ENCODE data around the gene GPR39. TPM values are rescaled to one million over a fixed set of nuclear protein-coding genes. Genes with fewer than 3 reads are reported as not detected.
A peak's percentile ranks its signal among the peaks of the same experiment; 100 is the strongest.

The GPR39 gene
- polyA plus RNA-seq, 1 donor, result 3.3 TPM

- no peak for DNase-seq
Measured at GRCh38 chr2:132642415-132642814, 225.8 kb downstream of the GPR39 start.

DNA sequence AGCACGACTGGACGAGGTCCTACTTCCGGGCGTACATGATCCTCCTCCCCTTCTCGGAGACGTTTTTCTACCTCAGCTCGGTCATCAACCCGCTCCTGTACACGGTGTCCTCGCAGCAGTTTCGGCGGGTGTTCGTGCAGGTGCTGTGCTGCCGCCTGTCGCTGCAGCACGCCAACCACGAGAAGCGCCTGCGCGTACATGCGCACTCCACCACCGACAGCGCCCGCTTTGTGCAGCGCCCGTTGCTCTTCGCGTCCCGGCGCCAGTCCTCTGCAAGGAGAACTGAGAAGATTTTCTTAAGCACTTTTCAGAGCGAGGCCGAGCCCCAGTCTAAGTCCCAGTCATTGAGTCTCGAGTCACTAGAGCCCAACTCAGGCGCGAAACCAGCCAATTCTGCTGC, 228.6 kb downstream of the GPR39 start:
- DNase-seq, result no peak

DNA sequence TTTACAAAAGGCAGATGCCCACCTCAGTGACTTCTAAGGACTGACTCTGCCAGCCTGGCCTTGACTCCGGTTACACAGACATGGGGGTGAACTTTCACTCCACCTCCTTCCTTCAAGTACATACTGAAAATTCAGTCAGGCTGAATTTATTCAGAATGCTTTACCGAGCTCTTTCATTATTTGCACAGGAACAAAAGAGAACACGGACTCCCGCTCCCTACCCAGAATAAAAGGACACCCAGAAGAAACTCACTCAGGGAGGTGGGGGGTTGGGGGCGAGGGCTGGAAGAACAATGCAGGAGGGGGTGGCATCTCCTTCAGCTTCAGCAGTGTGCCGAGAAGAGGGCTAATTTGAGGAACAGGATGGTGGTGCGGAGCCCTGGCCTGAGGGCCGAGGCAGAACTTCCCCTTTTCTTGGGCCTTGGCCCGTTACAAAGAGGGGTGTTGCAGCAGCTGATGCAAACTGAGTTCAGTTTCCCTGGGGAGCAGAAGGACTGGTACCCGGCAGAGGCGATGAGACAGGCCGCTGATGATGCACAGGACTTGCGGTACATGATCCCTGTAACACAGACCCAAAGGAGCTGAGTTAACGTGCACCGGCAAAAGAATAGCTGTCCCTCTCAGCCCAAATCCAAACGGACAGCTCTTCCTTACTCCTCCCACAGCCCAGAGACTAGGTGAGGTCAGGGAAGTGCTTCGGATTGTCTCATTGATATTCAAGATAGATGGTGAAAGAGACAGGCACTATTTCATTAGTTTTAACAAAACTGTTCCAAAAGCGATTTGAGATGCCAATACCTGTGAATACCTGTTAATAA, 229.3 kb downstream of the GPR39 start:
- no peak for DNase-seq

DNA sequence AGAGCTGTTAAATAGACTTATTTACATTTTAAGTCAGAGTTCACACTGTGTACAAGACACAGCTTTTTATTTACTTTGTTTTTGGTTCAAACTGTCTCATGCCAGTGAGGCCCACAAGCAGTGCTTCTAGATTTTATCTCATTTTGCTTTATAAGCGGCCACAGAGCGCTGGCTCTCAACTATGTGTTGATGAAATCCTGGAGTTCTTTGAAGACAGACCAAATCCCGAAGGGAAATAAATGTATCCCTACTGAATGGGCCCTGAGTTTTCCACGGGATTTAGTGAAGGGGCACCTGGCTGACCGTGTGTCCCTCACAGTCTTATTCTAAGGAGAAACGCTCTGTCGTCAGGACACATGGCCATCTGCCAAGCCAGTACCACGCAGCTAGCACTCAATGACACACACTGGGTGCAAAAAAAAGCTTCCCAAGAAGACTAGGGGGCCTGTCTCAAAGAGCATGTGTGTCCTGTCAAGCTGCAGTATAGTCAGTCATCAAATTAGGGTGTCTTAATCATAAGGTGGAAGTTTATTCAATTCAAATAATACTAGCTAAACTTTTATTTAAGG, 230.0 kb downstream of the GPR39 start:
- DNase-seq, result no peak

DNA sequence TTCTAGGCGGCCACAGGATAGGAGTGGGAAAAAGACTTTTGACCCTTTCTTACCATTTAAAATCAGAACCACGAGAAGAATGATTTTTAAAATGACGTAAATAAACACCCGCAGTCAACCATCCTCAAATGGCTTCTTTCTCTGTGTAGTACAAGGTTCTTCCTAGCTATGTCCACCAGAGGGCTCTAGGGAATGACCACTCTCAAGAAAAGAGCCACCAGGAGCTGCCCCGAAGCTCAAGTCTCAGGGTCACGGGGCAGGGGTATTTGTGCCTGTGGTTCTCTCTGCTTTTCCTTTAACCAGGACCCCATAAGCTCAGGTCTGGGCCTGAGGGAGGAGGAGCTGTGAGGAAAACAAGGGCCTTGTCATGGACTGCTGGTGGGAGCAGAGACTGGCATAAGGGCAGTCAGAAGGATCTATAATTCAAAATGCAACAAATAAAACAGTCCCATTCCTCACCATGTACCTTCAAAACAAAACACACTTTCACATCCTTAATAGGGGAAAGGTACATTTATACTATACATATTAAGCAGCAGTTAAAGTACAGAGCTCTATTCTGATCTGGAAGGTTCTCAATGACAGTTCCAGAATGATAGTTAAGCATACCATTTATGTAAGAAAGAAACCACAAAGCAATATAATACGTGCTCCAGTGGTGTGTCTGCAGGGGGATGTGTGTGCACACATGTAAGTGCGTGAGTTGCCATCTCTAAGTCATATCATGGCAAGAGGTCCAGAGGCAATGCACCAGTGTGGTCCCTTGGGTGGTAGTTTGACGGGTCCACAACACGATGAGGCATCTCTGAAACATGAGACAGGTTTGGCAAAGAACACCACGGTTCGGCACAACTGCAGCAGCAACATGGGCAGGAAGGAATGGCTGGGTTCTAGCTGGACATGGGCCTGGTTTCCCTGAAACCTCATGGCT, 234.8 kb downstream of the GPR39 start:
- DNase-seq, result peak; percentile 63

- no peak for DNase-seq
Measured at GRCh38 chr2:132652474-132652873, 235.9 kb downstream of the GPR39 start.

- no peak for DNase-seq
Measured at GRCh38 chr2:132654335-132654734, 237.7 kb downstream of the GPR39 start.

GRCh38 chr2:132654968-132655367, 238.4 kb downstream of the GPR39 start:
- no peak for DNase-seq

DNA sequence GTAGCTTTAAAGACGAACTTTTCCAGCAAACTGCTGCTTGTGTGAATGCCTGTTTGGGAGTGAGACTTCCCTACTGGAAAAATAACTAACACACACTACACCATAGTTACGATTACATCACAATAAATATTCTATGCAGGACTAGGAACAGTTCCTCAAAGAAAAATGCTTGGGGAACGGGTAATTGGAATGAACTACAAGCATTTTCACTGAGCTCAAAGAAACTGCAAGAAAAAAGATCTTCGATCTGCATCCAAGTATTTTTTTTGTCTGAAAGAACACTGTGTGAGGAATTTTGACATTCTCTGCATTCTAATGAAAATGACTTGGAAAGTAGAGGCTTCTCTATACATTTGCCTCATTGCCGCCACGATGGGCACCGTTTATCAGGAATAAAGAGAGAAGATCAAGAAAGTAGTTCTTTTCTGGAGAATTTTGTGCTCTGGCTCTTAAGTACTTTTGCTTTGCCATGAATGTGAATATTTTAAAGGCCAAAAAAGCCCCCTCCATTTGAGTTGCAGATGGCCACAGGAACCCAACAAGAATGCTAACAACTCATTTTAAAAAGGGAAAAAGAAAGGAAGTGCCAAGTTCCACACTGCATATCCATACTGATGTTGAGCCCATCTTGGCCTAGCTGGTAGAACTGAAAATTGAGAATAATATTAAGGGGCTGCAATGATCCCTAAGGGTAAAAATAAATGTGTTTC, 239.8 kb downstream of the GPR39 start:
- no peak for DNase-seq

DNA sequence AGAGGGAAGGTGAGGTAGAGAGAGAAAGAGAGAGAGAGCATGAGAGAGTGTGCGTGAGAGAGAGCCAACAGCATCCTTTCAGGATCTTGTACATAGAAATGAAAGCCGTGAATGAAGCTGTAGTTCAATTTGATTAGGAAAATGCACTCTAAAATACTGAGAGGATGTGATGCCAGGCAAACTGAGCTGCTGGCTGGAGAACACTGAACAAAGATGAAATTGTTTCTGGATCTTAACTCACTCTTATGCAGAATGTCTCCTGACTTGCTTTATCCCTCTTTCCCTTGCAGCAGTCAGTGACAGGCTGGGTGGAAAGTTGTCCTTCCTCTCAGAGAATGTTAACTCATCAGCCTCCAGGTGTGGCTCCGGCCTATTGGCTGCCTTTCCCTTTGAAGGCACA, 242.7 kb downstream of the GPR39 start:
- no peak for DNase-seq

DNA sequence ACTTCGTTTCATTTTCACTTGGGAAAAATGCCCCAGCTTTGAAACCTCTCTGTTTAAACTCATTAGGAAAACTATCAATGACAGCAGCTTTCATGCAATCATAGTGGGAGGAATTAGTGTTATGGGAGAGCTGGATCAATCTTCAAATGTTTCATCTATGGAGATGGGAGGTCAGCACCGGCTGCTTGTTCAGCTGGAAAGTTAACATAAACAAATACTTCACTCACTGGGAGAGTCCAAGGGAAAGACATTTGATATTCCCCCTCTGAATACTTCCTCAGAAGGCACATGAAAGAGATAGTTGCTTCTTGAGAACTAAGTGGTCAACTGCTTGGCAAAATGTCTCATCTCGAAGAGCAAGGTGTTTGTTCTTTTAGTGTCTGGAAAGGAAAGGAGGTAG, 246.1 kb downstream of the GPR39 start:
- peak; percentile 62 for DNase-seq

- no peak for DNase-seq
Measured at GRCh38 chr2:132664096-132664495, 247.5 kb downstream of the GPR39 start.

GRCh38 chr2:132665401-132666140, 249.0 kb downstream of the GPR39 start:
- no peak for DNase-seq

- no peak for DNase-seq
Measured at GRCh38 chr2:132667706-132668105, 251.1 kb downstream of the GPR39 start.

GRCh38 chr2:132668189-132668823, 251.7 kb downstream of the GPR39 start:
- DNase-seq, result peak; percentile 56

DNA sequence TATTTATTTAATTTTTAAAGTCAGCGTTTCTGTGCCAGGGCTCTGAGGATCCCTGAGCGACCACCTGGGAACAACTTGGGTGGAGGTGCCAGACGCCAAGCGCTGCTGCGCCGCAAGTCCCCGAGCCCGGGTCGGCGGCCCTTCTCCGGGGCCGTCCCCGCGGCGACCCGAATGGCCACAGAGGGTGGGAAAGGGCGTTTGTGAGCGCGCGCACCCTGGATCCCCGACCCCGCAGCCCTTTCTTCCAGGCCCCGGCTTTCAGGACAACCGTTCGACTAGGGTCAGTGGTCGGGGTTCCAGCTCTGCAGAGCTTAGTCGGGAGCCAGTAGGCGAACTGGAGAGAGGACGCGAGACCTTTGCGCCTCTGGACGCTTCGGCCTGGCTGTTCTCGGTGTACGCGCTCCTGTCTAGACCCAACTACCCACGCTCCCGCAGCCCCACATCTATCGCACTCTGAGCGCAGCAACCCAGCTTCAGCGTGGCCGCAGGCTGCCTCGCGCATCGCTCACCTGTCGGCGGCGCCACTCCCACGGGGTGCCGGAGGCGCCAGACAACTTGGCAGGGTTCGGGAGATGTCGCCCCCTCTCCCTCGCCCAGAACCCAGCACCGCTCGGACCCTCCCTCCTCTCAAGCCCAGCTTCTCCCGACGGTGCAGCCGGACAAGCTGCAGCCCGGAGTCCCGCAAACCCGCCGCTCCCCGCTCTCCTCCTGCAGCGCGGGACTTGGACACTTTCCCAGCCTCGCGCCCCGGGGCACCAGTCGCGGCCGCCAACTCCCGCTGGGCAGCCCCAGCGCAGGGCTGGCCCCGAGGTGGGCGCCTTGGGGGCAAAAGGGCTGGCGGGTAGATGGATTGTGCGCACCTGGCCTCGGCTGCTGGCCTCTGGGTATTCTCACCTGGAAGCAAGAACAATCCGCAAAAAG, 252.6 kb downstream of the GPR39 start:
- DNase-seq, result no peak

DNA sequence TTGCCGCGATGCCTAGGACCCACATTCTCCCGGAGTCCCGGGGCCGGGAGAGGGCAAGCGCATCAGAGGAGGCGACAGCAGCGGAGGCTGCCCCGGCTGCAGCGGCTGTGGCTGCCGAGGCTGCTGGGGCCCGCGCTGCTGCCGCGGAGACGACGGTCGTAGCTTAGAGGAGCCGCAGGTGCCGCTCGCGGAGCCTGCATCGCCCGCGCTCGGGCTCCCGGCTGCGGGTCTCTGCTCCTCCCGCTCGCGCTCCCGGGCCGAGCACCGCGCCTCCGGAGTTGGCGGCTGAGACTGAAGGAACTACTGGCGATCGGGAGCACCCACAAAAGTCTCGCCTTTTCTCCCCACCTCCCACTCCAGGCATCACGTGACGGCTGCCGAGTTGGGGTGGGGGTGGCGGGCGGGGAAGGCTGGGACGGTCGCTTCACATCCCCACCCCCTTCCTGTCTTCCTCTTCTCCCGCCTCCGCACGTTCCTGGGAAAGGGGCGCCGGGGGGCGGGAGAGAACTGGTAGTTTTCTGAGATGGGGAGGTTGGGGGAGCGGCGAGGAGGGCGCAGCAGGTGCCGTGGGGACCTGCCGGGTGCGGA, 253.4 kb downstream of the GPR39 start, which contains the start of gene LYPD1:
Gene LYPD1, minus strand, starts transcription at position 298 of the 588 bp plus-strand sequence. Its CDS starts 273 bp downstream, at position 25.
- DNase-seq, result peak; percentile 55

DNA sequence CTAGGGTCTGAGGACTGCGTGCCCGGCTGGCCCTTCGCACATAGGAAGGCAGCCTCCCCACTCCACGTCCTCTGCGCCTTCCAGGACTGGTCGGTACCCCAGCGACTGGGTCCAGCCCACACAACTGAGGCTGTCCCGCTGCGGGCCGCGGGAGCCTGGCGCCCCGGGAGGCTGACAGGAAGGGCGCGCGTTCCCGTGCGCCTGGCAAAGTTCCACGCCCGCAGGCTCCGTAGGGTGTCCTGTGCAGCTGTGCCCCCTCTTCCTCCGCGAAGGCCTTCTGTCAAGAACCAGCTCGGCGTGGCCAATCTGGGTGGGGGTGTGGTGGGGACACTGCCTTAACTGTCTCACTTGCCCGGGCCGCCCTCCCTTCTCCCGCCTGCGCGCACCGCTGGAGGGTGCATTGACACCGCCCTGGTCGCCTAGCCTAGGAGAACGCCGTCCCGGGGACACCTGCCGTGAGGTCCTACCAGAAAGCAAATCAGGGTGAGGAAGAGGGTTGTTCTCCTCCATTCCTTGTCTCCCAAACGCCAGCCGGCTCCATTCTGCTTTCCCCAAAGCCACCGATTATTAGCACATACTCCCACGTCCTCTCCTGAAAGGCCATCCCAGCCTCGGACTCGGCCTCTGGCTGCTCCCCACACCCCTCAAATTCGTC, 254.0 kb downstream of the GPR39 start:
- DNase-seq, result no peak

Measured in left kidney (tissue), 2 donors.